HT-29 (cell line): Measurements from ENCODE around the gene CLTC. TPM values are rescaled to one million over a fixed set of nuclear protein-coding genes. Genes with fewer than 3 reads are reported as not detected.

Source experiments
- DNase-seq: peaks from one replicate; pipeline ENCODE4 v3.0.0-alpha.2; 2015; ENCODE audit warnings: low spot score
- total RNA-seq: library from RNA; depleted of rRNA; stranded (reverse); fragments of >200 nt; shearing (Covaris generic); gene quantifications from 2 replicates; pipeline ENCODE4 v1.2.3, GENCODE V29; 2014; rRNA removed

CLTC gene
- total RNA-seq, 1 experiment from 2014 or later = 78.9 TPM

DNA sequence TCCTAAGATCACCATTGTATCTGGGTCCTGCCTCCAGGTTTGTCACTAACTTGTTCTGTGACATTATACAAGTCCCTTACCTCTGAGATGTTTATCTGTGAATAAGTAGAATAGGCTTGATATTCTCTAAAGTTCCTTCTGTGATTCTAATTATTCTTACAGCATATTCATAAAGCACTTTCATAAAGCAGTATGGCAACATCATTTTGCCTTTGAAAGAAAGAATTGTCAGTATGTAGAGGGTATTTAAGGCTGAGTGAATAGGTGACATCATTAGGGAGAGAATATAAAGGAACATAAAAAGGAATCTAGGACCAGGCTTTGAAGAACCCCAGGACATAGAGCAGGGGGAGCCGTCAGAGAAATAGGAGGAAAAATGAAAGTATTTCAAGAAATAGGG, 103.3 kb downstream of the CLTC start:
- no peak for DNase-seq

DNA sequence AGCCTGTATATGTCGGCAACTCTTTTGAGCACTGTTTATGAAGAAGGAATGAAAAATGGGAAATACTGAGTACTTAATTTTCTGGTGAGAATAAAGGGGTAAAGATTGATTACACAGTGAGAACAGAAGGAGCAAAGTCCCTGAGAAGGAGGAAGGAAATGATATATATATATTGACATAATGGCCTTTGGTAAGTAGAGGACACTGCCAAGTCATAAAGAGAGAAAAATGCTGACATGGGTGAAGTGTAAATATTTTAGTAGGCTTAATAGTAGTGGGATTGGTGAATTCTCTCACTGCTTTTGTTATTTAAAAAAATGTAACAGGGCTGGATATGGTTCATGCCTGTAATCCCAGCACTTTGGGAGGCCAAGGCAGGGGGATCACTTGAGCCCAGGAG, 103.9 kb downstream of the CLTC start:
- DNase-seq = no peak

- no peak for DNase-seq
Measured at GRCh38 chr17:59725691-59726090, 106.0 kb downstream of the CLTC start.

DNA sequence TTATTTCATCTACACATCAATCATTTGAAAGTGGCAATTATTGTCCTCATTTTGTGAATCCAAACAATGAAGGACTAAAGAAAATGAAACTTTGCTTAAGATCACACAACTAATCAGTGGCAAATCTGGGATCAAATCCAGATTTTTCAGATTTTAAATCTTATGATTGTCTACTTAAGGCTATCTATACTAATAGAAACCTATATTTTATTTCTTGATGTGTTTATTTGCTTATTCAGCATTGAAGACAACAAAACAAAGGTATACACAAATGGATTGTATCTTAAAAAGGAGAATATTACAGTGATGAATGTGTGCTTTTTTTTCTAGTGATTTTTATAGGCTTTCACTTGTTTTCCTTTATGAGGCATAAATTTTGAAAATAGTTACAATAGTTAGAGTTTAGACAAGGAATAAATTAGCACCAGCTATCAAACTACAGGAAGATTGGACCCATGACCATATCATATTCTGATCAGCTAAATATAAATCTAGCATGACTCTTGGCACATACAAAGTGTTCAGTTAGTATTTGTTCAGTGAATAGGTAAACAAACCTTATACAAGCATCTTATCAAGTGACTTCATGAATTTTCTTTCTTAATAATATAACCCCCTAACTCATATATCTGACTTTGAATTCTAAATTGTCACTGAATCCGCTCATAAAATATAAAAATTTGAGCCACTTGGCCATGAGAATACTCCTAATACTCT, 108.3 kb downstream of the CLTC start:
- DNase-seq = no peak

DNA sequence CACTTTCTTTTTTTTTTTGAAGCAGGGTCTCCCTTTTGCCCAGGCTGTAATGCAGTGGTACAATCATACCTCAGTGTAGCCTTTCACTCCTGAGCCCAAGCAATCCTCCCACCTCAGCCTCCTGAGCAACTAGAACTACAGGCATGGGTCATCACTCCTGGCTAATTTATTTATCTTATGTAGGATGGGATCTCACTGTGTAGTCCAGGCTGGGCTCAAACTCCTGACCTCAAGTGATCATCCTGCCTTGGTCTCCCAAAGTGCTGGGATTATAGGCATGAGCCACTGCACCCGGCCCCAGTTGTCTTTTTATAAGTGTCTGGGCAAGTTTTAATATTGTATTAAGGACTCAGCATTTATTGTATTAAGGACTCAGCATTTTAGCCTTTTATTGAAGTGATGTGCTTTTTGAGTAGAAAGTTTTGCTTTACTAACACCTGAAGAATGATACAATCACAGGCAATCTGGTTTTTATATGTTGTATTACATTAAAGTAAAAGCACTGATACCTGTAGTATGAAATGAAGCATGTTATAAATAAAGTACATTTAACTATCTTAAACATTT, 110.7 kb downstream of the CLTC start:
- no peak for DNase-seq

- DNase-seq = no peak
Measured at GRCh38 chr17:59733697-59734096, 114.0 kb downstream of the CLTC start.

- no peak for DNase-seq
Measured at GRCh38 chr17:59734226-59734625, 114.5 kb downstream of the CLTC start.

DNA sequence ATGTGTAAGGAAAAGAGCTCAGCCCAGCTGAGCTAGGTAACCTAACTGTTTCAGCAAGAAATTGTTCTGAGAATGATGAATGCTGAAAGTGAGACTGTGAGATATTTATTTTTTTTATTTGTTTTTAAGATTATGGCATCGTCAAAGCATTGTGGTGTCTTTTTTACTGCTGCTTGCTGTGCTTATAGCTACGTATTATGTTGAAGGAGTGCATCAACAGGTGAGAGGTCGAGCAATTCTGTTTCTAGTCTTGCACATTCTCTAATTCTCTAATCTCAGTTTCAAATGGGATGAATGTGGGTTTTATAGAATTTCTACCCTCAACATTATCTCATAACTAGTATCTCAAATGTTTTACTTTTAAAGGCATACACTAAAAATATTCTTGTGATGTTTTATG, 117.6 kb downstream of the CLTC start:
- DNase-seq = no peak

DNA sequence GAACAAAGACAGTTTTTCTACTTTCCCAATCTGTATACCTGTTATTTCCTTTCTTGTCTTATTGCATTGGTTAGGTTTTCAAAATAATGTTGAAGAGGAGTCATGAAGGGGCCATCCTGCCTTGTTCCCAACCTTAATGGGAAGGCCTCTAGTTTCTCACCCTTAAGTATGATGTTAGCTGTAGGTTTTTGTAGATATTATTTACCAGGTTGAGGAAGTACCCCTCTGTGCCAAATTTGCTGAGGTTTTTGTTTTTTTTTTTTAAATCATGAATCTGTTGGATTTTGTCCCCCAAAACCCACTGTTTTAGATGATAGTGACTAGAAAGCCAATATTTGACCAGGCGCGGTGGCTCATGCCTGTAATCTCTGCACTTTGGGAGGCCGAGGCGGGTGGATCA, 124.1 kb downstream of the CLTC start:
- no peak for DNase-seq

- DNase-seq = no peak
Measured at GRCh38 chr17:59745040-59745439, 125.3 kb downstream of the CLTC start.

Other genes with a start within 250 kb of the CLTC start
- gene DHX40, start 54.3 kb upstream of the CLTC start, total RNA-seq = 16.9 and 18.5 TPM in 2 replicates
- gene PTRH2, start 87.5 kb downstream of the CLTC start, total RNA-seq = 36.4 and 38.9 TPM in 2 replicates
- gene VMP1, start 87.8 kb downstream of the CLTC start, total RNA-seq = 194 and 223 TPM in 2 replicates